CD1c-positive myeloid dendritic cell (primary cell): ENCODE measurements around the gene AOPEP.
"Not testable (repeated sequence)": the region's sequence is repeated elsewhere in the genome, so short reads cannot be mapped to it uniquely, and the experiment has no call there.

Experiments used
- DNase-seq: peaks from one replicate; pipeline ENCODE4 v3.0.0-alpha.2; 2016; ENCODE audit errors: extremely low spot score

The AOPEP gene

DNA sequence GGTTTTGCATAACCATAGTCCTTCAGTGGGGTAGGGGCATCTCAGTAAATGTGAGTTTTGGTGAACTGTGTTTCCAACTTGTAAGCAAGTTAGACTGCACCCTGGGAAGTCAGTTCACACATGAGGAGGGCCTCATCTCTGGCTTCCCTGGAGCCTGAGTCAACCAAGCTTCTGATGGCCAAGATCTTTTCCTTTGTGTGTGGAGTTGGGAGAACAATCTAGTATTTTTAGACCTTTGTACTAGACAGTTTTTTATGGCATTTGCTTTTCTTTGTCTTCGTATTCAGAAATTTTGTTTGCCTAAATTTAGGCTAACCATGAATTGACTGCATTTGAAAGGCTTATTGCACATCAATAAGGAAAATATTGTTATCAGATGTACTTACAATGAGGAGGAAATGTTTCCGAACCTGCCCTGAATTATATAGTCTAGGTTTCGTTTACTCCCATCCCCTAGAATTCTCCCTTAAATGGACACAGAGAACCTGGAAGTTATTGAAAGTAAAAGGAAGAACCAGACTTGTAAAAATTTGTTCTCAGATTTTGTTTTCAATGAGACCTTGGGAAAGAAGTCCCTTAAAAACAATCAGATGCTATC, 204.6 kb downstream of the AOPEP start:
- DNase-seq: no peak

GRCh38 chr9:94931740-94932139, 205.2 kb downstream of the AOPEP start:
- DNase-seq: no peak

DNA sequence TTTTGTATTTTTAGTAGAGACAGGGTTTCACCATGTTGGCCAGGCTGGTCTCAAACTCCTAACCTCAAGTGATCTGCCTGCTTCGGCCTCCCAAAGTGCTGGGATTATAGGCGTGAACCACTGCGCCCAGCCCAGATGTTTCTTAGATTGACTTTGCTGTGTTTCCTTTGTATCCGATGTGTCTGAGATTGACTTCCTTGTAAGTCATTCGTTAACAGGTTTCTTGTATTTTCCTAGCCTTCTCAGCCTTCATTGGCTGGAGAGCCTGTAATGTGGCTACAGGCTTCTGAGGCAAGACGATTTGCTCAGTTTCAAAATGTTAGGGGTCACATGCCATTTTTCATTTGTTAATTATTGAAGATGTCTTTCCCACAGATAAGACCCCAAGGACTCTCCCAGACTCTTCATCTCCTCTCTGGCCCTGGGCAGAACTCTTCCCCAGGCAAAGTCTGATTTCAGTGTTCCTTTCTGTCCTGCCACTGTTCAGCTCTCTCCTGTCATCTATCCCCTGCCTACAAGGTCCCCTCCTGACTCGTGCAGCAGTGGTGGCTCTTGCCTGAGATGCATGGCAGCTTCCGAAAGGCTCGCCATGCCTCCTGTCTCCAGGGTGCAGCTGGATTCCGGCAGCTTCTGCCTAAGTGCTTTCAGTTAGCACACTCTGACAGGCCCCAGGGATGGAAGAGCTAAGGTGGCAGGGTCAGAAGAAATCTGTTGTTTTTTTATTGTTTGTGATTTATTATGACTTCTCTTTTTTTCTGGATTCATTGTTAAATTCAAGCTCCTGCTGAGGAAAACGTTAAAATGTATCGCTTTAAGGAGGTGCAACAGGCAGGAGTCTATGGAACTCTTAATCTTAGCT, 206.4 kb downstream of the AOPEP start:
- no peak for DNase-seq

GRCh38 chr9:94933511-94933828, 207.0 kb downstream of the AOPEP start:
- no peak for DNase-seq

DNA sequence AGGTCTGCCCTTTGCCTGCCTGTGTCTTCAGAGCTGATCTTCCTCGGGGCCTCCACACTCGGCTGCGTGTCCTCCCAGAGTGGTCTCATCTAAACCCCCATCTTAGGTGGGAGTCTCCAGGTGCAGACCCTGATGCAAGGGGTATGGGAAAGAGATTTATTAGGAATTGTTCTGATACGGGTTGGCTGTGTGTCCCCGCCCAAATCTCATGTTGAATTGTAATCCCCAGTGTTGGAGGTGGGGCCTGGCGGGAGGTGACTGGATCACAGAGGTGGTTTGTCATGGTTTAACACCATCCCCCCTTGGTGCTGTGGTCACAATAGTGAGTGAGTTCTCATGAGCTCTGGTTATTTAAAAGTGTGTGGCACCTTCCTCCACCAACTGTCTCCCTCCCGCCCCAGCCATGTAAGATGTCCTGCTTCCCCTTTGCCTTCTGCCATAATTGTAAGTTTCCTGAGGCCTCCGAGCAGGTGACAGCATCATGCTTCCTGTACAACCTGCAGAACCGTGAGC, 208.4 kb downstream of the AOPEP start:
- DNase-seq: no peak

DNA sequence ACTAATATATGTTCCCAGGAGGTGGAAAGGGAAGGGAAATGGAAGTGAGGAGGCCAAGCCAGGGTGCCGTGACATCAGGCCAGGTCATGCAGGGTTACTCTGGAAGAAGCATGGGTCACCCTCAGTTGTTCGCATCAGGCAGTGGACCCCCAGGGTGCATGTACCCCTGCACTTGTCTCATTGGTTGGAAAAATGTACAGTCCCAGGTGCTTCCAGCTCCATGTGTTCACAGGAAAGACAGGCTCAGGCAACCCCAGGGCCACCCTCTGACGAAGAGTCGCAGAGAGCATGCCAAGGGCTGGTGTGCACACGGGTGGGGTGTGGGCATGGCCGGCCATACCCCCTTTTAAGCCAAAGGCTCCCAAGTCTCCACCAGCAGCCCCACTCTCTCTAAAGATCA, 208.9 kb downstream of the AOPEP start:
- DNase-seq: no peak

DNA sequence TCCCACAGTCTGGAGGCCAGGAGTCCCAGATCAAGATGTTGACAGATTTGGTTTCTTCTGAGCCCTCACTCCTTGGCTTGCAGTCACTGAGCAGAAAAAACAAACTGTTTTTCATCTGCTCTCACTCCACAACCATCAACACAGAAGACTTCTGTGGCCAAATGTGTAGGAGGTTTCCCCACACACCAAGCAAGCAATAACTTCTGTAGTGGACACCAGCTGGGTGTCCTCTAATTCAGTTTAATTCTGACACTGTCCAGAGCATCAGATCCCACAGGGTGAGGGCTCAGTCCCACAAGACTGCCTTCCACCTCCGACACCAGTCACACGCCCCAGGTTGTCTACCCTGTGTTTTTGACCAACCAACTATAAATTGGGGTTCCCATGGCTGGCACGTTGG, 209.9 kb downstream of the AOPEP start:
- DNase-seq: no peak

GRCh38 chr9:94937214-94937903, 210.9 kb downstream of the AOPEP start:
- no peak for DNase-seq

DNA sequence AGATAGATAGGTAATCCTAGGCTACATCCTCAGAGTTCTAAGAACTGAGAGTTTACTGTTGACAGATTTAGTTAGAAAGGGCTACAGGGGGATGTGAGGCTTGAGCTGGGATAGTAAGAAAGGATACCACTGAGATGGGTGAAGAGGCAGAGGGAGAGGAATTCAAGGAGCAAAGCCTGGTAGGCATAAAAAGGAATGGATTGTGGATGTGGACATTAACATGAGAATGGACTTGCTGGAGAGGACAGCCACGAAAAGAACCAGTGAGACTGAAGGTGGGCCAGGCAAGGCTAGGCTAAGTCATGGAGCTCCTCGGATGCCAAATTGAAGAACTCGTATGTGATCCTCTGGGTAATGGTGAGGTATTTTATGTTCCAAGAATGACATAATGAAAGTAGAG, 211.9 kb downstream of the AOPEP start:
- DNase-seq: no peak

DNA sequence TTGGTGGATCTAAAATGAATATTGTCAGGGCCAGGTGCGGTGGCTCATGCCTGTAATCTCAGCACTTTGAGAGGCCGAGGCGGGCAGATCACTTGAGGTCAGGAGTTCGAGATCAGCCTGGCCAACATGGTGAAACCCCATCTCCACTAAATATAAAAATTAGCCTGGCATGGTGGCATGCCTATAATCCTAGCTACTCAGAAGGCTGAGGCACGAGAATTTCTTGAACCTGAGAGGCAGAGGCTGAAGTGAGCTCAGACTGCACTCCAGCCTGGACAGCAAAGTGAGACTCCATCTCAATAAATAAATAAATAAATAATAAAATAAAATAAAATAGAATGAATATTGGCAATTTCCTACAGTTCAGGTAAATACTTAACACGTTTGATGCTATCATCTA, 213.8 kb downstream of the AOPEP start:
- not testable (repeated sequence) for DNase-seq

- DNase-seq: no peak
Observed at GRCh38 chr9:94941211-94941875, 214.8 kb downstream of the AOPEP start.

DNA sequence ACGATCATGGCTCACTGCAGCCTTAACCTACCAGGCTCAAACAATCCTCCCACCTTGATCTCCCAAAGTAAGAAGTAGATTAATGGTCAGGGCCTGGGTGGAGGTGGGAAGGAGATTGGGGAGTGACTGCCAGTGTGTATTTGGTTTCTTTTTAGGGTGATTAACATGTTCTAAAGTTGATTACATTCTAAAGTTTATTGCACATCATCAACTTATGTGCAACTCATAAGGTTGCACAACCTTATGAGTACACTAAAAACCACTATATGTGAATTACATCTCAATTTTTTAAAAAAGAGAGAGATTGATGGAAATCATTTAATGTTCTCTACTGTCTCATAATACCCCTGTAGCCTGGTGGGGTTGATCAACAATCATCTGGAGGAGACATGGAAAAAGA, 218.1 kb downstream of the AOPEP start:
- no peak for DNase-seq

DNA sequence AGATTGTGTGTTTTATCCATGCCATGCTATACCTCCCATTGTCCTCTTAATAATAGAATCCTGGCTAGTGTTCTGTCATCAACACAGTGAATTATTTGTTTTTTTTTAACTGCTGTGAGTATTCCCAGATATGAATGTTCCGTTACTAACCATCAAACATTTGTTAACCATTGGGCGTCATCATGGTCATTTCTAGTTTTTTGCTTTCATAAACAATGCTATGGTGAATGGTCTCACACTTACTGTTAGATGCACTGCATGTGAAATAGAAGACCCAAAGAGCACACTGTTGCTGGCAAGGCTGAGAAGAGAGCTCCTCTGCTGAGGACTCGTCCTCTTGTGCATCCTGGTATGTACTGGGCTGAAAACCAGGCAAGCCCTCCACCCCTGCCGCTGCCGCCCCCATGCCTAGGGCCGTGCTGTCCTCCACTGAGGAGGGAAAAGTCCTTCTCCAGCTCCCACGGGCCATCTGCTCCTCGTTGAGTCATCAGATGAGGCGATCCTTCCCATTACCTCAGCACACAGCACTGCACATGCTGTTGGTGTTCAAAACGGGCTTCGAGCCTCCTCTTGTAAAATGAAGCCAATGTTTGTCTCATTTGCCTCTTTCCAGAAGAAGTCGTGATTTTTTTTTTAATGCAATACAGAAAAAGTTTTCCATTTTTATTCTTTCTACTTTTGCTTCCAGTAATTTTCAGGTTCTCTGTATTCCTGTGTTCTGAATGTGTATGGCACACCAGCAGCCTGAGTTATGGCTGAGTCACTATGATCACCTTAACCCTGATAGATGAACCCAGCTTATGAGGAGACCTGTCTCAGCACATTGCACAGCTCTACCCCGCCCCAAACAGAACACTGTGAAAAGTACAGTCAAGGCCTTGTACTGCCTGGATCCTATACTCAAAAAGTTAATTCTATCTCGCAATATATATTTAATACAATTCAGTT, 219.0 kb downstream of the AOPEP start:
- DNase-seq: no peak

DNA sequence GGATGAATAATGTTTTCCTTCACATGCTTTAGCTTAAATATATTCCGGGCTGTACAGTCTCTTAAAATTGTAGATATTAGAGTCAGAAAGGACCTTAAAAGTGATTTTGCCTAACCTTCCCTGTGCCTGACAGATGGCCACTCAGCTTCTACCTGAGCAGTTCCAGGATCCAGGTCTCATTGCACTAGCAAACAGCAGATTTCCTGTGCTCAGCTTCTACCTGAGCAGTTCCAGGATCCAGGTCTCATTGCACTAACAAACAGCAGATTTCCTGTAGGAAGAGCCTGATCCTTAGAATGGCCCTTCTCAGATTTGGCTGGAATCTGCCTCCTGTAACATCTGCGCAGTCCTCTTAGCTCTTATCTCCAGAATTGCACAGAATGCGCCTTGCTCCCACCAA, 219.8 kb downstream of the AOPEP start:
- no peak for DNase-seq

- DNase-seq: no peak
Observed at GRCh38 chr9:94948567-94949235, 222.2 kb downstream of the AOPEP start.

- DNase-seq: no peak
Observed at GRCh38 chr9:94949370-94949769, 222.9 kb downstream of the AOPEP start.

GRCh38 chr9:94950040-94950578, 223.6 kb downstream of the AOPEP start:
- no peak for DNase-seq

DNA sequence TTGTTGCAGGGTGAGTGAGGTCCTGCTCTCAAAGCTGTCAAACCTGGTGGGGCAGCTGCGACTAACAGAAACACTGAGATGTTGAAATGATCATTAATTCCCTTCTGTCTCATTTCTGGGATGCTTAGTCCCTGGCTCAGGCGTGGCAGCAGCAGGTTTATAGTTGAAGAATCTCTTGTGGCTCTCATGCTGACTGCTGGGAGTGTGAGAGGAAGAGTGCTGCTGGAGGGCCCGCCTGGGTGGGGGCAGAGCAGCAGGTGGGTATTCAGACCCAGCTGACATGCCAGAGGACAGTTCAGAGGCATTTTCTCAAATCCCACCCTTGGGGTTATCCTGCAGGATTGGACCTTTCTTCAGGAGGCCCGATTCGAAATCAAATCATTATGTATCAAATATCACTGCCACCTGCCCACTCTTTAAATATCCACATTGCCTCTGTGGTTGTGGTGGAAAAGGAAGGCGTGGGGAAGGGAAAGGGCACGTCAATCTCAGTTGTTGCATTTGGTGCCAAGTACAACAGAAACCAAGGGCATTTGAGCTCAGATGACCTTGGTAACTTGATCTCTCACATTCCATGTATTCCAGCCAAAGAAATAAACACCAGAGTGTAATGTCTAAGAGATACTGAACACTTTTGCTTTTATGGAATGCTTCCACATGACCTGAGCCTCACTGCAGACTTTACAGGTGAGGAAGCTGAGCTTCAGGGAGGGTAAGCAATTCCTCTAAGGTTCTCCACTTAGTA, 224.3 kb downstream of the AOPEP start:
- DNase-seq: no peak

- DNase-seq: no peak
Observed at GRCh38 chr9:94951324-94952135, 225.0 kb downstream of the AOPEP start.
